SK-N-SH treated with all-trans-retinoic acid at 6 μM for 48 hours (cell line): ENCODE results near the gene WDR7.

Source experiments
- ATAC-seq: fragments of 200-7000 bp; cut with Tn5 transposase; 3 replicates; pipeline ENCODE4 v1.9.1; 2020; ENCODE audit warnings: mild to moderate bottlenecking, moderate library complexity
- ARNTL ChIP-seq: fragments of 450-650 bp; formaldehyde crosslinking; IDR thresholded peaks from 2 replicates; pipeline ENCODE4 v1.5.0; 2020; ENCODE audit warnings: low read depth, mild to moderate bottlenecking, moderate library complexity, borderline replicate concordance
- BACH2 ChIP-seq: fragments of 250-450 bp; sonication (Bioruptor Pico); IDR thresholded peaks from 2 replicates; pipeline ENCODE4 v1.9.0; 2021; ENCODE audit warnings: mild to moderate bottlenecking, borderline replicate concordance
- CSDC2 ChIP-seq: fragments of 250-450 bp; sonication (Bioruptor Pico); IDR thresholded peaks from 2 replicates; pipeline ENCODE4 v1.5.0; 2020; ENCODE audit warnings: mild to moderate bottlenecking, moderate library complexity
- ESRRG ChIP-seq: fragments of 250-450 bp; sonication (Bioruptor Pico); IDR thresholded peaks from 2 replicates; pipeline ENCODE4 v1.6.1; 2021; ENCODE audit warnings: mild to moderate bottlenecking
- GLIS3 ChIP-seq: fragments of 250-450 bp; sonication (Bioruptor Pico); IDR thresholded peaks from 2 replicates; pipeline ENCODE4 v1.5.0; 2020; ENCODE audit warnings: mild to moderate bottlenecking, moderate library complexity
- ISL1 ChIP-seq: fragments of 250-450 bp; sonication (Bioruptor Pico); IDR thresholded peaks from 2 replicates; pipeline ENCODE4 v2.1.2; 2022; ENCODE audit warnings: mild to moderate bottlenecking, moderate library complexity
- OSR1 ChIP-seq: fragments of 250-450 bp; sonication (Bioruptor Pico); IDR thresholded peaks from 2 replicates; pipeline ENCODE4 v1.8.0; 2022; ENCODE audit warnings: moderate library complexity, mild to moderate bottlenecking, inconsistent platforms
- PPARA ChIP-seq: fragments of 250-450 bp; sonication (Bioruptor Pico); IDR thresholded peaks from 2 replicates; pipeline ENCODE4 v1.5.0; 2020; ENCODE audit warnings: mild to moderate bottlenecking, borderline replicate concordance
- RARB ChIP-seq: fragments of 250-450 bp; sonication (Bioruptor Pico); IDR thresholded peaks from 2 replicates; pipeline ENCODE4 v1.8.0; 2021; ENCODE audit warnings: mild to moderate bottlenecking, moderate library complexity
- SNAI2 ChIP-seq: fragments of 250-450 bp; sonication (Bioruptor Pico); IDR thresholded peaks from 2 replicates; pipeline ENCODE4 v1.5.0; 2020; ENCODE audit warnings: mild to moderate bottlenecking, moderate library complexity
- TCF4 ChIP-seq: fragments of 250-450 bp; sonication (Bioruptor Pico); IDR thresholded peaks from 2 replicates; pipeline ENCODE4 v1.8.0; 2021; ENCODE audit warnings: mild to moderate bottlenecking, moderate library complexity, borderline replicate concordance
- TOX ChIP-seq: fragments of 250-450 bp; sonication (Bioruptor Pico); IDR thresholded peaks from 2 replicates; pipeline ENCODE4 v1.8.0; 2021; ENCODE audit warnings: mild to moderate bottlenecking, moderate library complexity, borderline replicate concordance
- ZC3H10 ChIP-seq: fragments of 250-450 bp; sonication (Bioruptor Pico); IDR thresholded peaks from 2 replicates; pipeline ENCODE4 v1.5.1; 2021; ENCODE audit warnings: mild to moderate bottlenecking, moderate library complexity
- ZFP3 ChIP-seq: fragments of 250-450 bp; sonication (Bioruptor Pico); IDR thresholded peaks from 2 replicates; pipeline ENCODE4 v1.5.0; 2020; ENCODE audit warnings: mild to moderate bottlenecking, moderate library complexity
- ZFP30 ChIP-seq: fragments of 450-650 bp; formaldehyde crosslinking; IDR thresholded peaks from 2 replicates; pipeline ENCODE4 v1.5.0; 2022; ENCODE audit warnings: mild to moderate bottlenecking, moderate library complexity
- ZNF565 ChIP-seq: fragments of 450-650 bp; formaldehyde crosslinking; conservative IDR thresholded peaks from 2 replicates; pipeline ENCODE4 v1.5.0; 2020; ENCODE audit warnings: low read depth, mild to moderate bottlenecking, moderate library complexity
- ZNF70 ChIP-seq: fragments of 450-650 bp; formaldehyde crosslinking; IDR thresholded peaks from 2 replicates; pipeline ENCODE4 v1.5.0; 2020; ENCODE audit warnings: mild to moderate bottlenecking, moderate library complexity
- ZNF8 ChIP-seq: fragments of 450-650 bp; formaldehyde crosslinking; IDR thresholded peaks from 2 replicates; pipeline ENCODE4 v1.5.0; 2020; ENCODE audit warnings: mild to moderate bottlenecking, moderate library complexity
- TF ChIP-seq, protein P1 (sequence below): fragments of 250-450 bp; sonication (Bioruptor Pico); IDR thresholded peaks from 2 replicates; pipeline ENCODE4 v1.5.1; 2021; ENCODE audit warnings: mild to moderate bottlenecking, moderate library complexity
- TF ChIP-seq, protein P2 (sequence below): fragments of 250-450 bp; sonication (Bioruptor Pico); IDR thresholded peaks from 2 replicates; pipeline ENCODE4 v1.8.0; 2020; ENCODE audit warnings: mild to moderate bottlenecking, moderate library complexity, borderline replicate concordance
- TF ChIP-seq, protein P3 (sequence below): fragments of 250-450 bp; sonication (Bioruptor Pico); IDR thresholded peaks from 2 replicates; pipeline ENCODE4 v1.8.0; 2021; ENCODE audit warnings: low read depth, mild to moderate bottlenecking, moderate library complexity, borderline replicate concordance

WDR7 gene

DNA sequence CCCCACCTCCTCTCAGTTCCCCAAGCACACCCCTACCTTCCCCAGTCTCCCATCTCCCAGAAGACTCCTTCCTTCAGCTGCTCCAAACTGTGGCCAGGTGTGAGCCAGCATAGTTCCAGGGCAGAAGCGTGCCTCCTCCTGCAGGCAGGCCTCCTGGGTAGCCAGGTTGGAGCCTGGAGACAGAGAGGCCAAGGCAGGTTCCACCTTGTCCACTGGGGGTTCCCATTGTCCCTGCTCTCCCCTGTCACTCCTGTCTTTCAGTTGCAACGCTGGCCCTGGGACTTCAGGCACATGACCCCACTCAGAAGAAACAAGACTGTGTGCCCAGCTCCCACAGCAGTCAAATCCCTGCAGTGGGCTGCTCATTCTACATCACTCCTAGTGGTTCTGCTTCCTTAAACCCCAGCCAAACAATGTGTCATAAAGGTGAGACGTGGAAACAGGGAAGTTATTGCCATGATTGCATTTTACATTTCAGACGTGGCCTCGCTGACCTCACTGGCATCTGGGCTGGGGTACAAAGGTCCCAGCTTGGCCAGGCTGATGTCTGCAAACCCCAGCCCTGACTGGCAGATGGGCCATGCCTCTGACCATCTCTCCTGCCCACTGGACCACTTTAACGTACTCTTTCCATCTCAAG, 399.3 kb downstream of the WDR7 start:
- ATAC-seq, result no peak
- TF ChIP-seq TOX (CRISPR knock-in tag) (no peak), CSDC2 (CRISPR knock-in tag) (no peak), ZFP30 (CRISPR knock-in tag) (no peak)

DNA sequence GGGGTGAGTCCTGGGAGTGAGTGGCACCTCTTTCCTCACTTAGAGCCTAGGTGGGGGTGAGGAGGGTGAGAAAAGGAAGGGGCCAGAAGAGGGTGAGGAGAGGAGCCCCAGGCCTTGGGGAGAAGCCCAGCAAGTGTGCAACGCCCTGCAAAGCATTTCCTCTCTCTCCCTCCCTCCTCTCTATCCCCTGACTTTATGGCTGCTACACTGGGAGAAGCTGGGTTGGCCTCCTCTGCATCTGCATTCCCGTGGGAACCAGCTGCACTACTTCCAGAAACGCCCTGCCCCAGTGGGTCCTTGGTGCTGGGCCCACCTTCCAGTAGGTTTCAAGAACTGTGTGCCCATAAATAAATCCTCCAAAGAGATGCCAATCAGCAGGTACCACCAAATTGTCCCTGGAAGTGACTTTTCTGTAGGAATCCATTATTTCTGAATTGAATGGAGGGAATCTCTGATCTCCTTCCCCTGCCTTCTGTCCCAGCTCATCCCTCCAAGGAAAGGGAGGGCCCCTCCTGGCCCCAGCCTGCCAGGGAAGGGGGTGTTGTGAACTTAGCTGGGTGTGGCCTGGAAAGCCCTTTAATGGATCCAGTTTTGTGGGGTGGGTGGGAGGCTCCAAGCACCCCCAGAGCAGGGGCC, 400.0 kb downstream of the WDR7 start:
- no peak for TF ChIP-seq BACH2
- TF ChIP-seq, protein P1, sequence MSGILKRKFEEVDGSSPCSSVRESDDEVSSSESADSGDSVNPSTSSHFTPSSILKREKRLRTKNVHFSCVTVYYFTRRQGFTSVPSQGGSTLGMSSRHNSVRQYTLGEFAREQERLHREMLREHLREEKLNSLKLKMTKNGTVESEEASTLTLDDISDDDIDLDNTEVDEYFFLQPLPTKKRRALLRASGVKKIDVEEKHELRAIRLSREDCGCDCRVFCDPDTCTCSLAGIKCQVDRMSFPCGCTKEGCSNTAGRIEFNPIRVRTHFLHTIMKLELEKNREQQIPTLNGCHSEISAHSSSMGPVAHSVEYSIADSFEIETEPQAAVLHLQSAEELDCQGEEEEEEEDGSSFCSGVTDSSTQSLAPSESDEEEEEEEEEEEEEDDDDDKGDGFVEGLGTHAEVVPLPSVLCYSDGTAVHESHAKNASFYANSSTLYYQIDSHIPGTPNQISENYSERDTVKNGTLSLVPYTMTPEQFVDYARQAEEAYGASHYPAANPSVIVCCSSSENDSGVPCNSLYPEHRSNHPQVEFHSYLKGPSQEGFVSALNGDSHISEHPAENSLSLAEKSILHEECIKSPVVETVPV, result no peak
- no peak for TF ChIP-seq TCF4 (CRISPR knock-in tag)
- no peak for TF ChIP-seq ZC3H10 (CRISPR knock-in tag)
- TF ChIP-seq, protein P2, sequence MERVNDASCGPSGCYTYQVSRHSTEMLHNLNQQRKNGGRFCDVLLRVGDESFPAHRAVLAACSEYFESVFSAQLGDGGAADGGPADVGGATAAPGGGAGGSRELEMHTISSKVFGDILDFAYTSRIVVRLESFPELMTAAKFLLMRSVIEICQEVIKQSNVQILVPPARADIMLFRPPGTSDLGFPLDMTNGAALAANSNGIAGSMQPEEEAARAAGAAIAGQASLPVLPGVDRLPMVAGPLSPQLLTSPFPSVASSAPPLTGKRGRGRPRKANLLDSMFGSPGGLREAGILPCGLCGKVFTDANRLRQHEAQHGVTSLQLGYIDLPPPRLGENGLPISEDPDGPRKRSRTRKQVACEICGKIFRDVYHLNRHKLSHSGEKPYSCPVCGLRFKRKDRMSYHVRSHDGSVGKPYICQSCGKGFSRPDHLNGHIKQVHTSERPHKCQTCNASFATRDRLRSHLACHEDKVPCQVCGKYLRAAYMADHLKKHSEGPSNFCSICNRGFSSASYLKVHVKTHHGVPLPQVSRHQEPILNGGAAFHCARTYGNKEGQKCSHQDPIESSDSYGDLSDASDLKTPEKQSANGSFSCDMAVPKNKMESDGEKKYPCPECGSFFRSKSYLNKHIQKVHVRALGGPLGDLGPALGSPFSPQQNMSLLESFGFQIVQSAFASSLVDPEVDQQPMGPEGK (CRISPR knock-in tag), result no peak
- no peak for TF ChIP-seq CSDC2 (CRISPR knock-in tag)
- no peak for TF ChIP-seq ZFP3 (CRISPR knock-in tag)
- ATAC-seq, result no peak

DNA sequence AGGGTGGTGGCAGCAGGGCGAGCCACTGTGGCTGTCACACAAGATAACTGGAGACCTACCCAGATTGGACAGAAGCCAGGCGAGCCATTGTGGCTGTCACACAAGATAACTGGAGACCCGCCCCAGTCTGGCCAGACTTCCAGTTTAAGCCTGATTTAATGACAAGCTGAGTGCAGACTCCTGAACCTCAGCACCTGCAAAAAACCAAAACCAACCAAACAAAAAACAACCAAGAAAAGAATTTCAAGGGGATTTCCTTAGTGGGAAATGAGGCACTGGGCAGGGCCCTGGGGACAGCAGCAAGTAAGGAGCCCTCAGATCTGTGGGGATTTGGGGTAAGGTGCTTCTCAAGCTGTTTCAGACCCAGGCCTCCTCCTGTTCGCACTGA, 400.5 kb downstream of the WDR7 start:
- no peak for TF ChIP-seq TOX (CRISPR knock-in tag)
- TF ChIP-seq BACH2, result no peak
- no peak for TF ChIP-seq SNAI2 (CRISPR knock-in tag)
- TF ChIP-seq ZNF565 (CRISPR knock-in tag), result no peak
- no peak for TF ChIP-seq ZNF8 (CRISPR knock-in tag)
- TF ChIP-seq OSR1 (CRISPR knock-in tag), result no peak
- TF ChIP-seq, protein P1, result no peak
- no peak for TF ChIP-seq ARNTL (CRISPR knock-in tag)
- no peak for TF ChIP-seq ZNF70
- TF ChIP-seq ESRRG (CRISPR knock-in tag), result no peak
- TF ChIP-seq ZFP30 (CRISPR knock-in tag), result no peak
- TF ChIP-seq, protein P2 (CRISPR knock-in tag), result no peak
- no peak for TF ChIP-seq GLIS3 (CRISPR knock-in tag)
- TF ChIP-seq TCF4 (CRISPR knock-in tag), result no peak

DNA sequence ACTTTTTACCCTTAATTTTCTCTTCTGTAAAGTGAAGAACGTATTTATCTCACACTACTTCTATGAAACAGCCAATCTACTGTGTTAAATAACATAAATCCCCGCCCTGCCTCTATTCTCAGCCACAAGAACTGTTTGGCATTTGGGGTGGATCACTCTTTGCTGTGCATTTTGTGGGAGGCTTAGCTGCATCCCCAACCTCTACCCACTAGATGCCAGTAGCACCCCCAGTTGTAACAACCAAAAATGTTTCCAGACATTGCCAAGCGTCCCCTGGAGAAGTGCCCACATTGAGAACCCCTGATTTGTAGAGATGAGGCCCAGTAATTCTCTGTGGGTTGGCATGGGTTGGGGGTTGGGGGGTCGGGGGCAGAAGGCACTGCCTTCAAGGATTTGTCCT, 401.0 kb downstream of the WDR7 start:
- ATAC-seq, result no peak
- no peak for TF ChIP-seq ISL1
- TF ChIP-seq TCF4 (CRISPR knock-in tag), result no peak
- no peak for TF ChIP-seq GLIS3 (CRISPR knock-in tag)
- TF ChIP-seq ZC3H10 (CRISPR knock-in tag), result no peak
- no peak for TF ChIP-seq RARB
- TF ChIP-seq, protein P2 (CRISPR knock-in tag), result no peak
- no peak for TF ChIP-seq OSR1 (CRISPR knock-in tag)
- TF ChIP-seq, protein P1, result no peak
- no peak for TF ChIP-seq ESRRG (CRISPR knock-in tag)
- TF ChIP-seq ZFP3 (CRISPR knock-in tag), result no peak
- TF ChIP-seq ZNF8 (CRISPR knock-in tag), result no peak
- TF ChIP-seq, protein P3, sequence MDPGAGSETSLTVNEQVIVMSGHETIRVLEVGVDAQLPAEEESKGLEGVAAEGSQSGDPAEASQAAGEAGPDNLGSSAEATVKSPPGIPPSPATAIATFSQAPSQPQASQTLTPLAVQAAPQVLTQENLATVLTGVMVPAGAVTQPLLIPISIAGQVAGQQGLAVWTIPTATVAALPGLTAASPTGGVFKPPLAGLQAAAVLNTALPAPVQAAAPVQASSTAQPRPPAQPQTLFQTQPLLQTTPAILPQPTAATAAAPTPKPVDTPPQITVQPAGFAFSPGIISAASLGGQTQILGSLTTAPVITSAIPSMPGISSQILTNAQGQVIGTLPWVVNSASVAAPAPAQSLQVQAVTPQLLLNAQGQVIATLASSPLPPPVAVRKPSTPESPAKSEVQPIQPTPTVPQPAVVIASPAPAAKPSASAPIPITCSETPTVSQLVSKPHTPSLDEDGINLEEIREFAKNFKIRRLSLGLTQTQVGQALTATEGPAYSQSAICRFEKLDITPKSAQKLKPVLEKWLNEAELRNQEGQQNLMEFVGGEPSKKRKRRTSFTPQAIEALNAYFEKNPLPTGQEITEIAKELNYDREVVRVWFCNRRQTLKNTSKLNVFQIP (CRISPR knock-in tag), result no peak
- TF ChIP-seq SNAI2 (CRISPR knock-in tag), result no peak
- TF ChIP-seq PPARA (CRISPR knock-in tag), result no peak
- TF ChIP-seq ZNF70, result no peak

More for the DNA sequence above, 400.5 kb downstream of the WDR7 start:
- ATAC-seq, result no peak
